IPS-18c (cell line): ENCODE data around the gene BEND3.
"Not testable (repeated sequence)": the region's sequence is repeated elsewhere in the genome, so short reads cannot be mapped to it uniquely, and the experiment has no call there.

ENCODE experiments used
- H3K4me3 ChIP-seq: 2 replicates; pipeline ENCODE4 v1.7.0; 2013; ENCODE audit warnings: low read depth, mild to moderate bottlenecking, low read length, moderate library complexity; ENCODE audit not compliant: insufficient read depth
- H3K9me3 ChIP-seq: one replicate; pipeline ENCODE4 v1.6.1; 2013; ENCODE audit warnings: mild to moderate bottlenecking, low read length, moderate library complexity; ENCODE audit not compliant: control insufficient read depth, insufficient read depth

Gene BEND3

DNA sequence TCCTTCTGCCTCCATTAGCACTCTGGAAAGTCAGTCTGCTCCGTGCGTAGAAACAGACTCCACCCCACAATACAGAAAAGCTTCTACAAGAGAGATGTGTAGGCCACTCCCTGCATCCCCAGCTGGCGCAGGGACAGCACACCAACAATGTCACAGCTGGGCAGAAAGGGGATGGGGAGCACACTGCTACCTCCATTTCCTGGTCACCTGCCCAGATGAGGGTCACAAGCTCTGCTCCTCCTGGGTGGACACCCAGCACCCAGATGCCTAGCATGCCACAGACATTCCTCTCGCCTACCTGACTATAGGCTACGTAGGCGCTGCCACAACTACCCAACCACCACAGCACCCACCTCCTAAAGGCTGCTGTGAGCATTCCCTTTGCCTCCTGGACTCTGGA is 12.2 kb downstream of the BEND3 start:
- Histone ChIP-seq H3K4me3 (no peak overlapping the region), H3K9me3 (no peaks in the 10 kb centered on the region)

DNA sequence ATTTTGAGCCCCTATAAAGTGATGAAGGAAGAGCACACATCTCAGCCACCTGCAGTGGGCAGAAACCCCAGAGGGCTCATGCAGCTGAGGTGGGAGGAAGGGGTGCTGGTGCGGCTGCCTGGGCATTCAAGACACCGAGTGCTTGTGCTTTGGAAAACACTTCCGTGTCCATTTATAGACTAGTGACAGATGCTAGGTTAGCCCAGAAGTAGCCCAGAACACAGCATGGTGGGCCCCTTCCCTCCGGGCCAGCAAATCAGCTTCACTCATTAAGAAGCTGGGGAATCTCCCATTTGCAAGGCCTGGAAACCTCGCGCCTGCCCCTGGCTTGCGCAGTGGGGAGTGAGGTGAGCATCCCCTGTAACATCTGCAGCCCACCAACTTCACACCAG is 12.9 kb downstream of the BEND3 start:
- Histone ChIP-seq H3K9me3 (no peaks in the 10 kb centered on the region), H3K4me3 (no peak overlapping the region)

DNA sequence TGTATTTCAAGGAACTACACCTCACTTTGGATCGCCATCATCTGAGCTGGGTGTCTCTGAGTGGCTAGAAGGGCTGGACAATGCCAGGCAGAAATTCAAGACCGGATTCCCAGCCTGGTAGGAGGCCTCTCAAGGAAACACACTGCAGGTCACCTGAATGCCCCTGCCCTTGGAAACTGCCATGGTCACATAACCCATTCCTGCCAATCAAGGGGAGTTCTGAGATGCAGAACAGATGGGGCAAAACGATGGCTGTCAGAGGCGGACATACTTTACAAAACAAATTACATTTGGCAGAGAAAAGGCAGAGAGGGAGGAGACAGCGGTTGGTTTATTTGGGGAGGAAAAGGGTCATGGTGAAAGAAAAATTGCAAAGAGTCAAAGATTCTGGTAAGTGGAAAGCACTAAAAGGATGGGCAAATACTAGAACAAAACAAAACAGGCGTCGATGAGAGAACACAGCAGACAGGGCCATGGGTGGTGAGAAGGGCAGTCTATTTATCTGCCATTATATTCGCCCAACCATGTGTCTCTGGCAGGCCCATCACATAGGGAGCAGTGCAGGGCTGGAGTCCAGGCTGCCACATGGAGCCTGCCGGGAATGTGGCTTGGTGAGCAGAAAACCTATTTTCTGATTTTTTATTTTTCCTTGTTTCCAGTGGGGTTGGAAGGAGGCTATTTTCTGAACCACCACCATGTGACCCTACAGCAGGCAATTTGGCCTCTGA is 13.5 kb downstream of the BEND3 start:
- H3K9me3 ChIP-seq = no peaks in the 10 kb centered on the region
- H3K4me3 ChIP-seq = no peak overlapping the region

DNA sequence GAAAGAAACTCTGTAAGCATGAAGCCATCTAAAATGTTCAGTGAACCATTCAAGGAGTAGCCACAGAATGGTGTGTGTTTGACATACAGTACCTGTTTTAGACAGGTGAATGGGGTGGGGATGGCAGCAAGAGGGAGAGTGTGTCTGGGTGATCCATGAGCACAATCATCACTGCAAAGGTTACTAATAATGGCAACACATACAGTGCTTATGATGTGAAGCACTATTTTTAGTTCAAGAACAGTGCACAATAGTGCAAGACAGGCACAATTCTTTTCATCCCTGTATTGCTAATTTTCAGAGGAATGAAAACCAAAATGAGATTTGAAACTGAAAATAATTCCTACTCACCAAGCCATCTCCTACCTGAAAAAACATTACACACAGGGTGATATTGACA is 14.1 kb downstream of the BEND3 start:
- no peak overlapping the region for H3K4me3 ChIP-seq
- H3K9me3 ChIP-seq = no peaks in the 10 kb centered on the region

DNA sequence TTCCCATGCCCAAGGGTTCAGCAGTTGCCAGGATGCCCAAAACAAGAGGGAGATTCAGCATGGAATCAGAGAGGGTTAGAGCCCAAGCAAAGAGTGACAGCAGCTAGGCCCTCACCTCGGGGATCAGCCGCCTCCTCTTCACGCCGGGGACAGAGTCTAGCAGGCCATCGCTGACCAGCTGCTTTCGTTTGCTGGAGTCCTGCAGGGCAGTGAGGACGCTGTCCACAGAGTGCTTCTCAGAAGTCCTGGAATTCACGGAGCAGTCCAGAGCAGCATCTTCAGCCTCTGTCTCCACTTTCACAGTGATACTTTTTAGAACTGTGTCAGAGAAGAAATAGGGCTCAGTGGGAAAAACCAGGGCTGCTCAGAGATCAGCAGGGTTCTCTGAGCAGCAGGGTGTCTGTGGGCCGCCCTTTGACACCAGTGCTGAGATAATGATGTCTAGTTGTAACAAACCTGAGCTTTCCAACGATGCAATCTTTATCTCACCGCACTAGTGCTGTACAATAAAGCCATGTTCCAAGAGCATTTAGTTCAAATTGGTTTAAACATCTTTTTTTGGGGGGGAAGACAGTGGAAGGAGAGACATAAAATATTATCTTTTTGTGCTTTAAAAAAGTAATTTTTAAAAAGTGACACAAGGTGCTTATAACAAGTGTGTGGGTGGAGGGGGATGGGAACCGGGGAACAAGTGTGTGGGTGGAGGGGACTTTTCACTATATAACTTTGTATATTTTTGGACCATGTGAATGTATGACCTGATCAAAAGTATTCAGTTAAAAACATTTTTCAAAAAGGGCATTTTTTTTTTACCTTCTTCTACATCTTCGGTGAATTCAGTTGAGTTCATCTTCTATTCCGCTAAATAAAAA is 16.6 kb downstream of the BEND3 start:
- H3K9me3 ChIP-seq = no peaks in the 10 kb centered on the region
- H3K4me3 ChIP-seq = no peak overlapping the region

DNA sequence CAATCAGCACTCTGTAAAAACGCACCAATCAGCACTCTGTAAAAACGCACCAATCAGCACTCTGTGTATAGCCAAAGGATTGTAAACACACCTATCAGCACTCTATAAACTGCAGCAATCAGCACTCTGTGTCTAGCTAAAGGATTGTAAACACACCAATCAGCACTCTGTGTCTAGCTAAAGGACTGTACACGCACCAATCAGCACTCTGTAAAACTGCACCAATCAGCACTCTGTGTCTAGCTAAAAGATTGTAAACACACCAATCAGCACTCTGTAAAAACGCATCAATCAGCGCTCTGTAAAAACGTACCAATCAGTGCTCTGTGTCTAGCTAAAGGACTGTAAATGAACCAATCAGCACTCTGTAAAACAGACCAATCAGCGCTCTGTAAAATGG is 30.9 kb downstream of the BEND3 start:
- not testable (repeated sequence) for H3K9me3 ChIP-seq, H3K4me3 ChIP-seq

DNA sequence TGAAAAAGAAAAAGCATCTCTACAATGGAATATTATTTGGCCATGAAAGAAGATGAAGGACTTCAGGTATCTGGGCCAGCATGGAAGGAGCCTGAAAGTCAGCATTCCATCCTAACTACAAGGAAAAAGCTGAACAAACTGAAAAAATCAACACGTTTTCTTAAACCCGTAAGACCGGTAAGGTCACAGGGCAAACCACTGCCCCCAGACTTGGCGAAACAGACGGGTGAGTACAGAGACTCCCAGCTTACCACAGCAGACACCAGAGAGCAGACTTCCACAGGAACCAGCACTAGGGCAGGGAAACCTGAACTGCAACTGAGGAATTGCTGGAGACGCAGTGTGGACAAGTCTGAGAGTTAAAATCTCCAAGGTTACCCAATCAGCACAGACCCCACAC is 31.4 kb downstream of the BEND3 start:
- no peak overlapping the region for H3K4me3 ChIP-seq
- H3K9me3 ChIP-seq = no peaks in the 10 kb centered on the region

DNA sequence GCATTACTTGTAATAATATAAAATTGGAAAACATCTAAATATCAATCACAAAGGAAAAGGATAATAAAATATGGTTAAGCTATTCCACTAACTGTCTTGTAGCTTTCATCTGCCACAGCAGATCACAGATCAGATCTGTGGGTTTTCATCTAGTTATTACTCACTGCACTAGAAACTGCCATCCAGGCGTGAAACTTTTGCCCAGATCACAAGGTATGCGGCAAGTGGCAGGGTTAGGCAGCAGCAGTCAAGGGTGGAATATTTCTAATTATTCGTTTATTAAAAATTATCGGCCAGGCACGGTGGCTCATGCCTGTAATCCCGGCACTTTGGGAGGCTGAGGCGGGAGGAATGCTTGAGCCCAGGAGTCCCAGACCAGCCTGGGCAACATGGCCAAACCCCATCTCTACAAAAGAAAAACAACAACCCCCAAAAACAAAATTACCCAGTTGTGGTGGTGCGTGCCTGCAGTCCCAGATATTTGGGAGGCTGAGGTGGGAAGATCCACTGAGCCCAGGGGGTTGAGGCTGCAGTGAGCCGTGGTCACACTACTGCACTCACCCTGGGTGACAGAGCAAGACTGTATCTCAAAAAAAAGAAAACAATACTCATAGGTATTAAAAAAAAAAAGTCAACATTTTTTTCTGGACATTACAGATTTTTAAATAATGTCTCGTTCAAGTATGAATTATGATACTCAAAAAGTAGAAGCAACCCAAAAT is 32.1 kb downstream of the BEND3 start:
- Histone ChIP-seq H3K4me3 (no peak overlapping the region), H3K9me3 (no peaks in the 10 kb centered on the region)

DNA sequence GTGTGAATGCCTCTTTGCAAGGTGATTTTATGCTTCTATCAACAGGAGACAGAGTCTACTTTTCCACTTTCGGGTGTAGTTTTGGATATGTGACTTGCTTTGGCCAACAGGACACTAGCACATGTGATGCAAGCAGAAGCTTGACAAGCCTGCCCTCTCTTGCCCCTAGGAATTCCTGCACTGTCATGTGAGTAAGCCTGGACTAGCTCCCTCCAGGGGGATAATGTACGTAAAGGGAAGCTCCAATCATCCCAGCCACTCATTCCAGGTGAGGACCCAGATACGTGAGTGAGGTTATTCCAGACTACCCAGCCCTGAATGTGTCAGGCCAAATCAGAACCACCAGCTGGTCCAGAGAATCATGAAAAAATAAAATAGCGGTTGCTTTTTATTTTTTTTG is 33.3 kb downstream of the BEND3 start:
- Histone ChIP-seq H3K9me3 (no peaks in the 10 kb centered on the region), H3K4me3 (no peak overlapping the region)

DNA sequence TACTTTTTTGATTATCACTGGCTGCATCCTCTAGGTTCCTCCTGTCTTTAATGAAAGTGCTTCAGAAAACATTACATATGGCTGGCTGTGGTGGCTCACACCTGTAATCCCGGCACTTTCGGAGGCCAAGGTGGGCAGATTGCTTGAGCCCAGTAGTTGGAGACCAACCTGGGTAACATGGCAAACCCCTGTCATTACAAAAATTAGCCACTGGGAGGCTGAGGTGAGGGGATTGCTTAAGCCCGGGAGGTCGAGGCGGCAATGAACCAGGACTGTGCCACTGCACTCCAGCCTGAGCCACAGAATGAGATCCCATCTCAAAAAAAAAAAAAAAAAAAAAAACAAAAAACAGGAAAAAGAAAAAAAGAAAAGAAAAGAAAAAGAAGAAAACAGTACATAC is 35.3 kb downstream of the BEND3 start:
- Histone ChIP-seq H3K9me3 (no peaks in the 10 kb centered on the region), H3K4me3 (no peak overlapping the region)

DNA sequence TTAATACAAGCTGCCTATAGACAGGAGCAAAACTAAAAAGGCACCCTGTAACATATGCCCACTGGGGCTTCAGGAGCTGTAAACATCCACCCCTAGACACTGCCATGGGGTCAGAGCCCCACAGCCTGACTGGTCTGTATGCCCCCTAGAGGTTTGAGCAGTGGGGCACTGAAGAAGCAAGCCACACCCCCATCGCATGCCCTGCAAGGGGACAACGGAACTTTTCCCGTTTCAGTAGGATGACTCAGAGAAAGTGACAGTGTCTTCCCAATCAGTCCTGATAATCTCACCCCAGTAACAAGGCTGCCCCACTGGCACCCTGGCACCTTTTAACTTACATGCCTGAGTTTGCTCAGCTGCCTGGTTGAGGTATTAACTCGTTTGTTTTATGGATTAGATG is 35.9 kb downstream of the BEND3 start:
- Histone ChIP-seq H3K9me3 (no peaks in the 10 kb centered on the region), H3K4me3 (no peak overlapping the region)

DNA sequence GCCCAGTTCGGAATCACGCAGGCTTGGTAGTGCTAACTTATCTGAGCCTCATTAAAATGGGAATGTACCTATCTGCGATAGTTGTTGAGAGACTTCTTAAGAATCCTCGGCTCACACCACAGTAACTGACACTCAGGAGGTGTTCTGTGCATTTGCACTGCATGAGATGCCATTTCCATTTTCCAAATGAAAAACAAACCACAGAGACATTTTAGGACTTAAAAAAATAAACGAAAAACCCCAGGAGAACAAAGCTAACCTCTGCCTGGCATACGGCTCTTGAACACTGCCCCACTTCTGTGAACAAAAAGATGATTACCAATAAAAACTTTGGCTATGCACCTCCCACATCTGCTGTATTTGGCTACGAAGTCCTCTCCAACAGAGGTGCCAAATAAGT is 37.6 kb downstream of the BEND3 start:
- Histone ChIP-seq H3K9me3 (no peaks in the 10 kb centered on the region), H3K4me3 (no peak overlapping the region)

DNA sequence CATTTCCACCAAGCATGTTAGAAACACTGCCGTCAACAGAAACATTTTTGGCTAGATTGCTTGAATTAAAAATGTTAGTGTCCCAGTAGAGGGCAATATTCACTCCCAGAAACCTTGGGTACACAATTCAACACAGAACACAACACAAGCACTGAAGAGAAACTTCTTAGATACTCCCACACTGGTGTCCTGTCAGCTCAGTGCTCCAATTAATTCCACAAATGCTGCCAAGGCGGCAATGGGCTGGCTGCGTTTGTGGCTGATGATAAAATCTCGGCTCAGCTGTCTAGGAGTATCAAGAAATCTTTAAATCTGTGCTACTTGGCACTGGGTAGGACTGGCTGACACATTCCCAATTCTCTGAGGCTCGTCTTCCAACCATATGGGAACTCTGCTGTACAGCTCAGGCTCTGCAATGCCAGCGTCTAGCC is 39.3 kb downstream of the BEND3 start:
- no peaks in the 10 kb centered on the region for H3K9me3 ChIP-seq
- H3K4me3 ChIP-seq = no peak overlapping the region

DNA sequence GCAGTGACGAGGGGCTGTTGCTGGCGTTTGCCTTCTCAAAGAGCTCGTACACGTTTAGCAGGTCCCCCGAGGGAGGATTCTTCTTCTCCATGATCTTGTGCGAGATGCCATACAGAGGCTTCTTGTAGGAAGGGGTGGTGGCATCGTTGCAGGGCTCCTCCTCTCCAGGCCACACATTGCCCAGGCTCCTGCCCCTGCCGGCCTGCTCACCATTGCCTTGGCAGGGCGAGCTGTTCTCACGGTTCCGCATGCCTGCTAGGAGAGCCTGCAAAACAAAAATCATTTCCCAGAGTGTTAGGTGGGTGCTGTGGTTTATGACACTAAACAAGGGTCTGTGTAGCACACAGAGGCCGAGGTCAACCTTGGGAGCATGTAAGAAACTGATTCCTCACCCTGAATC is 44.6 kb downstream of the BEND3 start:
- H3K9me3 ChIP-seq = no peaks in the 10 kb centered on the region
- no peak overlapping the region for H3K4me3 ChIP-seq

DNA sequence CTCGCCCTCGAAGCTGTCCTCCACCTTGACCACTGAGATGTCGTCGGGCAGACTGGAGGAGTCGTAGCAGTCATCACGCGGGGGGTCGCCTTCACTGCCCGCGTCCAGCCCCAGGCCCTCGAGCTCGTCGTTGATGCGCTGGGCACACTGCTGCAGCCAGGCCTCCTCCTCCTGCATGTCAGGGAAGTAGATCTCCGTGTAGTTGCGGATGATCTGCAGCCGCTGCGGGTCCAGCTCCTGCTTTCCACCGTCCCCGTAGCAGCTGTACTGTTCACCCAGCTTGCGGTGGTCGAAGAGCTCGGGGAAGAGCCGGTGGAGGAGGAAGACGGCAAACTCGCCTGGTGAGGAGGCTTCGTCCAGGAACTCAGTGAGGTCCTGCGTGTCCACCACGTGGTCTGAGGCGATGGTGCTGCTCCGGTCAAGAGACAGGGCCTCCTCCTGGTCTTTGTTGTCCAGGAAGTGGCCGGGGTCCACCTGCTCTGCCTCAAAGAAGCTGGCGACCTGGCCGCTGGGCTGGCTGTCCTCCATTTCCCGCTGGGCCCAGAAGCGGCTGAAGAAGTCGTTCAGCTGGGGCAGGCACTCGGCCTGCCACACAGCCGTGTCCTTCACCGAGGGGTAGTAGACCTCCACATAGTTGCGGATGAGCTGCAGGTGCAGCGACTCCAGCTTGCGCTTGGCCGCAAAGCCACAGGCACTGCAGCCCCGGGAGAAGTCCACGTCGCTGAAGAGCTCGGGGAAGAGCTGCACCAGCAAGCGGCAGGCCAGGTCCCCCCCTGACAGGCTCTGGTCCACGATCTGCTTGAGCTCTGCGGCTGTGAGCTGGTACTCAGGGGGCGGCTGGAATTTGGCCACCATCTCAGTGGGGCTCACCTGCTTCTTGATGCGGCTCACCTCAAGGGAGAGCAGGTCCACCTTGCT is 45.4 kb downstream of the BEND3 start:
- H3K9me3 ChIP-seq = no peaks in the 10 kb centered on the region

DNA sequence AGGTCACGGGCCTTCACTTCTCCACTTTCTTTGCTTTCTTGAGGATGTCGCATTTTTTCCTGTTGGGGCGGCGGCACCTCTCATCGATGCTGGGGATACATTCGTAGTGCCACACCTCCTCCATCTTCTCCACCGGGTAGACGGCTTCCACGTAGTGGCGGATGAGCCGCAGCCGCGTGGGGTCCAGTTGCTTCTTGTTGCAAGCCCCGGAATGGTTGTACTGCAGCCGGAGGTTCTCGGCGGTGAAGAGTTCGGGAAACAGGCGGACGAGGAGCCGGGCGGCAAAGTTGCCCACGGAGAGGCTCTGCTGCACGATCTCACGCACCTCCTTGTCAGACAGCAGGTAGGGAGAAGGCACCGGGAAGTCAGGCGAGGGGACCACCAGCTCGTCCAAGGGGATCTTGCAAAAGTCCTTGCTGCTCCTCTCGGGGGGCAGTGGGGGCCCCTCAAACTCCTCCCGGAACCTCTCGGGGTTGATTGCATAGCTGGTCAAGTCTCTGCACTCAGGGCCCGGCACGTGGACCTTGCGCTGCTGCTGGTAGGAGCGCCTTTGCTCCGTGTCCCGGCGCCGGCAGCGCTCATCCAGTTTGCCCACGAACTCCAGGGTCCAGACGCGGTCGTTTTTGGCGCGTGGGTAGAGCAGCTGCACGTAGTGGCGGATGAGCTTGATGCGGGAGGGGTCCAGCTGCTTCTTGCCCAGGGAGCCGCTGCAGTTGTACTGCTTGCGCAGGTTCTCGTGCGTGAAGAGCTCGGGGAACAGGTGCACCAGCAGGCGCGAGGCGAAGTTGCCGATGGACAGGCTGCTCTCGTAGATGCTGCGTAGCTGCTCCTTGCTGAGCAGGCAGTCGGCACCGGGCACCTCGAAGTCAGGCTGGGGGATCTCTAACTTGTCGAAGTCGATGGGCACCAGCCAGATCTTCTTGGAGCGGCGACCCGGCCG is 46.4 kb downstream of the BEND3 start:
- Histone ChIP-seq H3K4me3 (no peak overlapping the region), H3K9me3 (no peaks in the 10 kb centered on the region)

More for the DNA sequence above, 45.4 kb downstream of the BEND3 start:
- H3K4me3 ChIP-seq = no peak overlapping the region
